ENCODE data around the gene ATP2A1.
"Not testable (repeated sequence)": the region's sequence is repeated elsewhere in the genome, so short reads cannot be mapped to it uniquely, and the experiment has no call there.

- TF ChIP-seq MAX (IDR thresholded peaks at IDR 0.05; ENCODE audit: insufficient read depth, insufficient read length); POLR2A (IDR thresholded peaks at IDR 0.05; ENCODE audit: low read depth, low read length); MYC (IDR thresholded peaks at IDR 0.05; ENCODE audit: low read depth, low read length); CTCF (IDR thresholded peaks at IDR 0.05; ENCODE audit: extremely low read depth in 1 of 2, insufficient read depth in 1 of 2, low read depth in 1 of 2, low read length in 2 of 2): not testable (repeated sequence)
Observed at GRCh38 chr16:28890355-28890754, 12.1 kb downstream of the ATP2A1 start.
